DOHH2 (cell line): ENCODE measurements around the gene RAI2.

ENCODE experiments used
- H3F3A ChIP-seq: fragments of 200-600 bp; sonication (generic), shearing (Covaris generic); 2 replicates; pipeline ENCODE4 v1.6.0; 2016; ENCODE audit warnings: antibody characterized with exemption, mild to moderate bottlenecking; ENCODE audit not compliant: control insufficient read depth, insufficient read depth
- H3K27ac ChIP-seq: fragments of 200-600 bp; sonication (generic); 2 replicates; pipeline ENCODE4 v1.5.1; 2014; ENCODE audit warnings: low read depth, mild to moderate bottlenecking, low read length, moderate library complexity
- H3K27me3 ChIP-seq: fragments of 200-600 bp; sonication (generic); 2 replicates; pipeline ENCODE4 v1.6.1; 2014; ENCODE audit warnings: mild to moderate bottlenecking, low read length, mixed read lengths; ENCODE audit not compliant: control insufficient read depth
- H3K36me3 ChIP-seq: fragments of 200-600 bp; sonication (generic); 2 replicates; pipeline ENCODE4 v1.6.1; 2014; ENCODE audit warnings: mild to moderate bottlenecking, low read length, moderate library complexity, mixed read lengths; ENCODE audit not compliant: control insufficient read depth
- H3K4me1 ChIP-seq: fragments of 200-600 bp; sonication (generic); 2 replicates; pipeline ENCODE4 v1.6.1; 2014; ENCODE audit warnings: mild to moderate bottlenecking, low read length, mixed read lengths; ENCODE audit not compliant: control insufficient read depth
- H3K4me2 ChIP-seq: fragments of 200-600 bp; sonication (generic); 2 replicates; pipeline ENCODE4 v1.6.0; 2014; ENCODE audit warnings: mild to moderate bottlenecking, low read length, moderate library complexity
- H3K4me3 ChIP-seq: fragments of 200-600 bp; sonication (generic); 2 replicates; pipeline ENCODE4 v1.5.1; 2014; ENCODE audit warnings: mild to moderate bottlenecking, low read length, mixed read lengths
- H3K79me2 ChIP-seq: fragments of 200-600 bp; sonication (generic); 2 replicates; pipeline ENCODE4 v1.6.1; 2014; ENCODE audit warnings: mild to moderate bottlenecking, low read length, mixed read lengths; ENCODE audit not compliant: control insufficient read depth
- H3K9me2 ChIP-seq: fragments of 200-600 bp; sonication (generic); replicated peaks from 2 replicates; pipeline ENCODE4 v1.6.1; 2014; ENCODE audit warnings: mild to moderate bottlenecking, low read length, mixed read lengths; ENCODE audit not compliant: control insufficient read depth
- H3K9me3 ChIP-seq: fragments of 200-600 bp; sonication (generic); 2 replicates; pipeline ENCODE4 v1.6.1; 2014; ENCODE audit warnings: antibody characterized with exemption, low read length, mixed read lengths; ENCODE audit not compliant: control insufficient read depth, insufficient read depth
- H4K20me1 ChIP-seq: fragments of 200-600 bp; sonication (generic); 2 replicates; pipeline ENCODE4 v1.6.0; 2014; ENCODE audit warnings: low read depth, mild to moderate bottlenecking, antibody characterized with exemption, low read length, moderate library complexity; ENCODE audit not compliant: control insufficient read depth, insufficient read depth
- CTCF ChIP-seq: fragments of 200-600 bp; sonication (generic); IDR thresholded peaks from one replicate; pipeline ENCODE4 v1.5.1; 2014; ENCODE audit warnings: antibody characterized with exemption, mild to moderate bottlenecking, low read depth, low read length; ENCODE audit not compliant: poor library complexity, severe bottlenecking
- EZH2phosphoT487 ChIP-seq: fragments of 200-600 bp; sonication (generic); IDR thresholded peaks from 2 replicates; pipeline ENCODE4 v1.6.1; 2017; ENCODE audit warnings: borderline replicate concordance, mild to moderate bottlenecking, antibody characterized with exemption, low read length, moderate library complexity, mixed read lengths

Gene RAI2

GRCh38 chrX:17846045-17846444 lies 15.1 kb downstream of the RAI2 start:
- Histone ChIP-seq H3K36me3 (no peaks in the 10 kb centered on the region), H3K4me2 (no peak overlapping the region), H3K27ac (no peak overlapping the region), H3K4me1 (no peaks in the 10 kb centered on the region), H3K27me3 (no peaks in the 10 kb centered on the region), H3K9me2 (no peaks in the 10 kb centered on the region), H3F3A (no peaks in the 10 kb centered on the region), H3K9me3 (no peaks in the 10 kb centered on the region), H3K79me2 (no peaks in the 10 kb centered on the region), H4K20me1 (no peaks in the 10 kb centered on the region), H3K4me3 (no peak overlapping the region)
- TF ChIP-seq EZH2phosphoT487 = no peak
- TF ChIP-seq CTCF = no peak

DNA sequence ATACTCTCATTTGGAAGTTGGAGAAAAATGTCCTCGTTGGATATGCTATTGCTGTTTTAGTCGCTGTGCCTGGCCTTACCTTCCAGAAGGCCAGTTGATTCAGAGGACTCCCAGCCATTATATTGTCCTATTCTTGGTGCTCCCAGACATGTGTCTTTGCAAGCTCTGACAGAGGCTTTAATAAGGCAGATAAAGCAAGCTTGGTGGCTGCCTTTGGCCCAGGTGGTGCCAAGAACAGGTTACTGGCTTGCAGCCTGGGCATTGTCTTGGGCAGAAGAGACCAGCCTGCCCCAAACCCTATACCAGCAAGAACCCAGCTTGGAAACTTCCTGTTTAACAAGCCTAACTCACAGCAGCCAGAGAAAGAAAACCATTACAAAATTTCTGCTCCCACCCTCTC lies 16.9 kb downstream of the RAI2 start:
- no peaks in the 10 kb centered on the region for H3K9me2 ChIP-seq
- TF ChIP-seq EZH2phosphoT487 = no peak
- TF ChIP-seq CTCF = no peak
- no peaks in the 10 kb centered on the region for H3K4me1 ChIP-seq
- no peaks in the 10 kb centered on the region for H3F3A ChIP-seq
- H3K4me3 ChIP-seq = no peak overlapping the region
- H3K4me2 ChIP-seq = no peak overlapping the region
- H3K27me3 ChIP-seq = no peaks in the 10 kb centered on the region
- no peaks in the 10 kb centered on the region for H4K20me1 ChIP-seq
- no peaks in the 10 kb centered on the region for H3K79me2 ChIP-seq
- no peak overlapping the region for H3K27ac ChIP-seq
- H3K36me3 ChIP-seq = no peaks in the 10 kb centered on the region
- no peaks in the 10 kb centered on the region for H3K9me3 ChIP-seq

- H3K79me2 ChIP-seq = no peaks in the 10 kb centered on the region
- no peaks in the 10 kb centered on the region for H3K36me3 ChIP-seq
- H3K27me3 ChIP-seq = no peaks in the 10 kb centered on the region
- no peak overlapping the region for H3K4me3 ChIP-seq
- H3K4me2 ChIP-seq = no peak overlapping the region
- no peaks in the 10 kb centered on the region for H3K4me1 ChIP-seq
- H3K9me3 ChIP-seq = no peaks in the 10 kb centered on the region
- no peaks in the 10 kb centered on the region for H4K20me1 ChIP-seq
- no peak overlapping the region for H3K27ac ChIP-seq
- TF ChIP-seq EZH2phosphoT487 = no peak
- TF ChIP-seq CTCF = no peak
- H3F3A ChIP-seq = no peaks in the 10 kb centered on the region
- no peaks in the 10 kb centered on the region for H3K9me2 ChIP-seq
Observed at GRCh38 chrX:17842769-17843525, 18.2 kb downstream of the RAI2 start.
